ENCODE results near the gene SCAND1.

The SCAND1 gene

GRCh38 chr20:35903843-35904242 lies 50.5 kb downstream of the SCAND1 start:
- no peak for DNase-seq

Data from activated T-cell treated with anti-CD3 and anti-CD28 coated beads, Interleukin-2, amount 50 U/mL, for 1 hour (primary cell).